GM13977 (cell line): ENCODE data around the gene CDK6.

Source experiments
- DNase-seq: peaks from one replicate; pipeline ENCODE4 v3.0.0; 2012; ENCODE audit warnings: low spot score
- in situ Hi-C: fragments of 300-500 bp; cut with MboI; formaldehyde crosslinking; loops from one replicate; pipeline ENCODE4 v1.12.0; 2022; ENCODE audit warnings: low sequenced_read_pairs, low pct_unique_long_range_greater_than_20kb, mixed read lengths, inconsistent platforms; ENCODE audit not compliant: unreplicated experiment
- TF ChIP-seq, protein P1 (sequence below): IDR thresholded peaks from 2 replicates; pipeline ENCODE4 v1.5.1; 2012; ENCODE audit warnings: mild to moderate bottlenecking, control low read depth; ENCODE audit not compliant: insufficient read depth; ENCODE audit errors: extremely low read depth, missing control alignments

Gene CDK6

DNA sequence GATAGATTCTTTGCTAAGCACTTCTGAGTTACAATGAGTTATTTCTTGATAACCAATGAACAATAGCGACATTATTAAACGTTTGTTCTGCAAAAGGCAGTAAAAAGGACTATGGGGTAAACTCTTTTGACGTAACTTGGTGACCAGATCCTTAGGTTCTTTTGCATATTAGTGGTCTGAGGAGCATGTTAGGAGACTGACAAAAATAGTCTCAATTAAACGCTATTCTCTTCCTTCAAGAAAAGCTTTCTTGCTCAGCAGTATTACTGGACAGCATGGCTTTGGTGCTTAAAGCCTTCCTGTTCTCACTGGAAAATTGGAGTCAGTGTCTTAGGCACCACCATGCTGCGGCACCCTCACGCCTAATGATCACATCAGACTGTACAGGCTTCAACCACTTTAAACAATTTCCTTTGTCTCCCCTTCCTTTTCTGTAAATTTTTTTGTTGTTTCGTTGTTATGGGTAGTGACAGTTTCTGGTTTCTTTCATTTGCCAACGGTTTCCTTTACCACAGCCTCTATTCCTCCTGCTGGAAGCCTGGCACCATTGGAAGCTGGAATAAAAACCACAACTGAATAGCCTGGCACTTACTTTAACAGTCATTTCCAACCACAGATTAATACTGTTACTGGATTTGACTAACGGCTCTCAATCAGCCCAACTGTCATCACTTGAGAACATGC is 197.0 kb downstream of the CDK6 start:
- TF ChIP-seq, protein P1, sequence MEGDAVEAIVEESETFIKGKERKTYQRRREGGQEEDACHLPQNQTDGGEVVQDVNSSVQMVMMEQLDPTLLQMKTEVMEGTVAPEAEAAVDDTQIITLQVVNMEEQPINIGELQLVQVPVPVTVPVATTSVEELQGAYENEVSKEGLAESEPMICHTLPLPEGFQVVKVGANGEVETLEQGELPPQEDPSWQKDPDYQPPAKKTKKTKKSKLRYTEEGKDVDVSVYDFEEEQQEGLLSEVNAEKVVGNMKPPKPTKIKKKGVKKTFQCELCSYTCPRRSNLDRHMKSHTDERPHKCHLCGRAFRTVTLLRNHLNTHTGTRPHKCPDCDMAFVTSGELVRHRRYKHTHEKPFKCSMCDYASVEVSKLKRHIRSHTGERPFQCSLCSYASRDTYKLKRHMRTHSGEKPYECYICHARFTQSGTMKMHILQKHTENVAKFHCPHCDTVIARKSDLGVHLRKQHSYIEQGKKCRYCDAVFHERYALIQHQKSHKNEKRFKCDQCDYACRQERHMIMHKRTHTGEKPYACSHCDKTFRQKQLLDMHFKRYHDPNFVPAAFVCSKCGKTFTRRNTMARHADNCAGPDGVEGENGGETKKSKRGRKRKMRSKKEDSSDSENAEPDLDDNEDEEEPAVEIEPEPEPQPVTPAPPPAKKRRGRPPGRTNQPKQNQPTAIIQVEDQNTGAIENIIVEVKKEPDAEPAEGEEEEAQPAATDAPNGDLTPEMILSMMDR = no peak
- no peak for DNase-seq
- in situ Hi-C loops = no loop called here

- TF ChIP-seq, protein P1 = no peak
- DNase-seq = no peak
- in situ Hi-C loops = no loop called here
Observed at GRCh38 chr7:92636018-92636560, 200.3 kb downstream of the CDK6 start.

- in situ Hi-C loops = no loop called here
- no peak for DNase-seq
Observed at GRCh38 chr7:92635538-92635937, 200.8 kb downstream of the CDK6 start.

GRCh38 chr7:92634924-92635519 is 201.4 kb downstream of the CDK6 start:
- TF ChIP-seq, protein P1 = no peak
- DNase-seq = no peak
- in situ Hi-C loops = no loop called here

More at GRCh38 chr7:92635538-92635937, 200.8 kb downstream of the CDK6 start:
- TF ChIP-seq, protein P1 = no peak

DNA sequence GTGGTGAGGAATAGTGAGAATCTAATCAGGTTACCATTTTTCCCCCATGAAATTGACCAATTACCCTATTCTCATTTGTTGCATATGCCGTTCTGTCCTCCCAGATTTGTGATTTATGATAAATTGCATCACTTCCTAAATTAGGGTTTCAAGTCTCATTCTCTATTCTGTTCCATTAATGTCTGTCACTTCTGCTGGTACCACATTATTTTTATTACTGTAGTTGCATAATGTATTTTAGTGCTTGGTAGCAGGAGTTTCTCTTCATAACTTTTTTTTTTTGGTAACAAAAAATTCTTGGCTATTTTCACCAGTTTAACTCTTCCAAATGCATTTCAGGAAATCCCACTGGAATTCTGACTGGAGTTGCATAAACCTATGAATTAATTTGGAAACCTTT is 202.2 kb downstream of the CDK6 start:
- in situ Hi-C loops = no loop called here
- TF ChIP-seq, protein P1 = no peak
- no peak for DNase-seq

DNA sequence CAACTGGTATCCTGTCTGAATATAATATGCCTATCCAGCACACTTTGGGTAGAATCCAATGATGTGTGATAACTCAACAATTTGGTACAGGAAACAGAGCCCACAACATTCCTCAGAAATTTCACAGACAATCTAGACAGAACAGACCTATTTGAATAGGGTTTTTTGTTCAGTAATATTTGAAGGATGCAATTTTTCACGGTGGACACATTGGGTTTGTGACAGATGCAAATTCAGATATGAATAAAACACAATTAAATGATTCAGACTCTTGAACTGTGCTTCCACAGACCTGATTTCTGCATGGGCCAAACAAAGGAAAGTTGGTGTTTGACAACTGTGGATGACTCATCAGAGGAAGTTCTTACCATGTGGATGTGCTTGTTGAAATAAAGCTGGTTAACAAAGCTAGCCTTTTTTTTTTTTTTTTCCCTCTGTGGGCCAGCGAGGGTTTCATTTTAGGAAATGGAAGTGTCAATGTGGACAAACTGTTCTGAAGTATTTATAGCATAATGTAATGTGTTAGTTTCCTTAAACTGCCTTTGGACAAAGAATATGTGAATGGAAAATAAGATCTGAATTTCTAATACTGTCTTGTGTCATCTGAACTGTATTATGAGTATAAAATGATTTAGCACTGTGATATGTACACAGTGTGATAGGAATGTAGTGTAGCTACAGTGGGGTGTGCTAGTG is 203.0 kb downstream of the CDK6 start:
- in situ Hi-C loops = no loop called here
- TF ChIP-seq, protein P1 = no peak
- DNase-seq = no peak
